GM19043 (cell line): ENCODE measurements around the gene COMMD7.

Experiments used
- ATAC-seq: cut with Tn5 transposase; IDR thresholded peaks from one replicate; pipeline ENCODE4 v1.9.1; 2021; ENCODE audit warnings: low read depth; ENCODE audit not compliant: unreplicated experiment

Gene COMMD7

GRCh38 chr20:32682508-32682987, 60.7 kb downstream of the COMMD7 start:
- no peak for ATAC-seq

GRCh38 chr20:32681175-32682084, 61.8 kb downstream of the COMMD7 start:
- no peak for ATAC-seq

- no peak for ATAC-seq
These were observed 62.6 kb downstream of the COMMD7 start for GRCh38 chr20:32680544-32681174.

- ATAC-seq: no peak
These were observed 64.3 kb downstream of the COMMD7 start for GRCh38 chr20:32678948-32679347.

- no peak for ATAC-seq
These were observed 67.9 kb downstream of the COMMD7 start for GRCh38 chr20:32675223-32675975.

DNA sequence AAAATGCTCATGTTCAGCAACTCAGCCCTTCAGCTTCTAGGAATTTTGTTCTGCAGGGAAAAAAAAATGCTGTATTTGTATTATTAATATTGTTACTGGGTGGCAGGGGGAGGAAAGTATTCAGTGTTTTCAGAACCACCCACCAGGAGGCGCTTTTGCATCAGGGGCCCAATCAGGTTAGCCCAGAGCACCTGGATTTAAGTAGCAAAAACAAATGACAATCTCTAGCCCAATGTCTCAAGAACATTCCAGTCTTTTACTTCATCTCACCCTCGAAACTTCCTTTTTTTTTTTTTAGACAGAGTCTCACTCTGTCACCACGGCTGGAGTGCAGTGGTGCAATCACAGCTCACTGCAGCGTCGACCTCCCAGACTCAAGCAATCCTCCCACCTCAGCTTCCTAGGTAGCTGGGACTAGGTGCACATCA, 68.9 kb downstream of the COMMD7 start:
- ATAC-seq: no peak

- ATAC-seq: no peak
These were observed 70.0 kb downstream of the COMMD7 start for GRCh38 chr20:32672982-32673851.

GRCh38 chr20:32672394-32672981, 70.8 kb downstream of the COMMD7 start:
- no peak for ATAC-seq

DNA sequence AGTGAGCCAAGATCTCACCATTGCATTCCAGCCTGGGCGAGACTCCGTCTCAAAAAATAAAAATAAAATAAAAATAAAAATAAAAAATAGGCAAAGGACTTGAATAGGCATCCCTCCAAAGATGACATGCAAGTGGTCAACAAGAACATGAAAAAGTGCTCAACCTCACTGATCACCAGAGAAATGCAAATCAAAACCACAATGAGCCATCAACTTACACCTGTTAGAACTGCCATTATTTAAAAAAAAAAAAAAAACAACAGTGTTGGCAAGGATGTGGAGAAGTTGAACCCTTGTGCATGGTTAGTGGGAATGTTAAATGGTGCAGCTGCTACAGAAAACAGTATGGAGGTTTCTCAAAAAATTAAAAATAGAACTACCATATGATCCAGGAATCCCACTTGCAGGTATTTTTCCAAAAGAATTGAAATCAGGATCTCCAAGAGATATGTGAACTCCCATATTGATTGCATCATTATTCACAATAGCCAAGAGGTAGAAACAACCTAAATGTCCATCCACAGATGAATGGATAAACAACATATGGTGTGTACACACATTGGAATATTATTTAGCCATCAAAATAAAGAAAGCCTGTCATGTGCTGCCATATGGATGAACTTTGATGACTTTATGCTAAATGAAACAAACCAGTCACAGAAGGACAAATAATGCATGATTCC, 72.4 kb downstream of the COMMD7 start:
- ATAC-seq: peak; percentile 45

GRCh38 chr20:32667027-32667426, 76.2 kb downstream of the COMMD7 start:
- ATAC-seq: no peak

DNA sequence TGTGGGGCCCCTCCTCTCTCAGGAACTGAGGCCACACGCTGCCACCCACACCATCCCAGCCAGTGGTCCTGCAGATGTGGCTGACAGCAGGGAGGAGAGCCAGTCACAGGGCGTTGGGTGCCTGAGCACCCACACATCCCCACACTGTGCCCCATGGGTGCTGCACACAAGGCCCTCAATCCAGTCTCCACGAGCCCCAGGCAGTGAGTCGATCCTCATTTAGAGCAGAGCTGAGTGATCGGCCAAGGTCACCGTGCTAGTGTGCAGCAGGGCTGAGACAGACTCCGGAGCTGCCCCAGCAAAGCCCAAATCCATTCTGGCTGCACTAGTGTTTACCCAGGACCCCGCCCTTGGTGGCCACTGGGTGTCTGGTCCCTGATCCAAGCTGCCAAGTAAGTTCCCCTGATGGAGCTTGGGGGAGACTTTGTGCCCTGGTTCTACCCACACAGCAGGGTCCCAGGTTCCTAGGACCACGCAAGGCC, 78.5 kb downstream of the COMMD7 start:
- ATAC-seq: no peak

DNA sequence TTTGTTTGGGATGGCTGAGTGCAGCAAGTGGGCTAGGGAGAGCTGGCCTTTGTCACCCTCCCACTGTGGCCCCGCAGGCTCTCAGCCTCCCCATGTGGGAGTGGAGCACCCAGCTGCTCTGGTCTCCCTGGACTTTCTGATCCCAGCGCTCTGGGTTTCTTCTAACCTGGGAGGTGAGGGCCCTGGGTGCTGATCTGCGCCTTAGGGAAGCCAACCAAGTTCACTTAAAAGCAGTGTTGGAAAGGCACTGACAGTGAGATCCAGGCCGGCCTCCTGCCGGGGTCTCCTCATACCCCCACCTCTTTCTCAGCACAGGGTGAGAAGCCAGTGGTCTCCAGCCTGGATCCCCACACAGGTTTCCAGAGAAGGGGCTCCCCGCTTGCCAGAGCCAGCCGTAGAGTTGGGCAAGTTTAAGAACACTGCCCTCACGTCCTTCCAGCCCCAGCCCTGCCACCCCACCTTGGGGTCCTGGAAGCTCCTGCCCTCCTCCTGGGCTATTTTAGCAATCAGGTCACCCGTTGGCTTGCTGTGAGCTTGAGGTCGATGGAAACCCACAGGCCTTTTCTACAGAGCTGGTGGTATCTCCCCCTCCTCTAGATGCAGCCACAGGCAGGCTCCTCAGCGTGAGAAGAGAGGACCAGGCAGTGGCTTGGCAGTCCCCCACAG, 79.1 kb downstream of the COMMD7 start:
- ATAC-seq: no peak

- no peak for ATAC-seq
These were observed 79.8 kb downstream of the COMMD7 start for GRCh38 chr20:32663335-32664011.

DNA sequence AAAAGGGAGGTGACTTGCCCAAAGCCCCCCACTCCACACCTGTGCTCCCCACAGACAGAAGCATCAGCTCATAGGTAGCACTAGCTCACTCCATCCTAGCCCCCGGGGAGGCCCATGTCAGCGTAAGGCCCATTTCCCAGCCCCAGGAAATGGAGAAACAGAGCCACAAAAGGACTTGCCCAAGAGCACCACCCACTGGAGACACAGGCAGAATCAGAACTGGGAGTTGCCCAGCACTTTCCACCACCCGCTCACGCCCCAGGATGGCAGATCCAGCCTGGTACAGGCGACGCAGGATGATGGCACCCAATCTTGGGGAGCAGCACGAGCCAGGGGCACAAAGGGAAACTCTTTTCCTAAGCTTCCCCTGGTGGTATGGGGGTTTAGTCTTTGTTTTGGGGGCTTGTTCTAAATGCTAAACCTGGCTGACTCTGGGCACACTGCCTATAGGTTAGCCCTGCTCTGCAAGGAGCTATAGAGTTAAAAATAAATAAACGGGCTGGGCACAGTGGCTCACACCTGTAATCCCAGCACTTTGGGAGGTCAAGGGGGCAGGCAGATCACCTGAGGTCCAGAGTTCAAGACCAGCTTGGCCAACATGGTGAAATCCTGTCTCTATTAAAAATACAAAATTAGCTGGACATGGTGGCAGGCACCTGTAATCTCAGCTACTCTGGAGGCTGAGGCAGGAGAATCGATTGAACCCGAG, 81.3 kb downstream of the COMMD7 start:
- no peak for ATAC-seq

DNA sequence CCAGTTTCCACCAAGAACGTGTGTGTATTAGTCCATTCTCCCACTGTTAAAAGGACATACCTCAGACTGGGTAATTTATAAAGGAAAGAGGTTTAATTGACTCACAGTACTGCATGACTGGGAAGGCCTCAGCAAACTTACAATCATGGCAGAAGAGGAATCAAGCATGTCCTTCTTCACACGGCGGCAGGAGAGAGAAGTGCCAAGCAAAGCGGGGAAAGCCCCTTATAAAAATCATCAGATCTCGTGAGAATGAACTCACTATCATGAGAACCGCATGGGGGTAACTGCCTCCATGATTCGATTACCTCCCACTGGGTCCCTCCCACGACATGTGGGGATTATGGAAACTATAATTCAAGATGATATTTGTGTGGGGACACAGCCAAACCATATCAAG, 82.6 kb downstream of the COMMD7 start:
- ATAC-seq: no peak

DNA sequence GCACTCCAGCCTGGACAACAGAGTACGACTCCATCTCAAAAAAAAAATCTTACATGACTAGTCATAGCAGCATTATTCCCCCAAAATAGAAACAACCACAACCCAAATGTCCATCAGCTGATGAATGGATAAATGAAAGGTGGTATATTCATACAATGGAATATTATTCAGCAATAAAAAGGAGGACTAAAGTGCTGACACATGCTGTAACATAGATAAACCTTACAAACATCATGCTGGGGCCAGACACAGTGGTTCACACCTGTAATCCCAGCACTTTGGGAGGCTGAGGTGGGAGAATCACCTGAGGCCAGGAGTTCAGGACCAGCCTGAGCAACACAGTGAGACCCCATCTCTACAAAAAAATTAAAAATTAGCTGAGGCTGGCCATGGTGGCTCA, 86.4 kb downstream of the COMMD7 start:
- no peak for ATAC-seq

GRCh38 chr20:32655903-32656512, 87.3 kb downstream of the COMMD7 start:
- no peak for ATAC-seq
